ENCODE data around the gene BPIFA1.

BPIFA1 gene

DNA sequence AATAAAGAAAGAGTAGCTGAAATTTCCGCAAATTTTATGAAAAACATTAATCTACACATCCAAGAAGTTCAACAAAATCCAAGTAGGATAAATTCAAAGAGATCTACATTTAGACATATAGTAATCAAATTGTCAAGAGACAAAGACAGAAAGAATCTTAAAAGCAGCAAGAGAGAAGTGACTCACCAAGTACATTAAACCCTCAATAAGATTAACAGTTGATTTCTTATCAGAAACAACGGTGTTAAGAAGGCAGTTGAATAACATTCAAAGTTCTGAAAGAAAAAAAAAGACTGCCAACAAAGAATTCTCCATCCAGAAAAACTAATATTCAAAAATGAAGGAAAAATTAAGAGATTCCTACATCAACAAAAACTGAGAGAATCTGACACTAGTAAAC lies 19.2 kb downstream of the BPIFA1 start:
- Histone ChIP-seq H3K9me3 (ENCODE audit: control insufficient read depth, low read length) (no peaks in the 10 kb centered on the region), H3K4me3 (ENCODE audit: insufficient read depth, low read depth, low read length) (no peak overlapping the region), H3K4me1 (ENCODE audit: control insufficient read depth, insufficient read depth, low read length) (no peaks in the 10 kb centered on the region), H3K27ac (ENCODE audit: insufficient read depth, low read depth, low read length, poor library complexity, severe bottlenecking) (no peak overlapping the region), H3K36me3 (ENCODE audit: control insufficient read depth, insufficient read depth, low read length) (no peaks in the 10 kb centered on the region), H3K27me3 (ENCODE audit: control insufficient read depth, insufficient read depth, low read length, poor library complexity, severe bottlenecking) (no peaks in the 10 kb centered on the region)
- 95% methylated on average over 2 of the region's 2 CpGs; no CpG with 5 or more reads in 1 of the 2 experiments for WGBS, 2 experiments

- WGBS, 2 experiments = 90 to 91% methylated on average over 5 of the region's 5 CpGs
Measured at GRCh38 chr20:33257237-33257636, 21.4 kb downstream of the BPIFA1 start.

DNA sequence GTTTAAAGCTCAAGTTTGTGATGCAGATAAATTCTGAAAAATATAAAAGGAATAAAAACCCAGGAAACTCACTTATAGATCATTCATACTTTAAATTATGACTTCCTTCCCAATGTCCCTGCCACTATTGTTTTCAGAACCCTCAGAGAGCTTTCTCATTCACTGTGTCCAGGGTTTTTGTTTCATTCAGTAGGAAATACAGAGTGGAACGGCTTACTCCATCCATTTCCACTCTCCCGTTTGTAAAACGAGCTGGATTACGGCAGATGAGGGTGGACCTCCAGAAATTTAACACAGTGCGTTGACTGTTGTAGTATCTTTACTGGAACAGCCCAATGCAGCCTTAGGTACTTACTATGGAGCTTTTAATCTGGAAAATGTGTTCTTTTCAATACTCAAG lies 23.6 kb downstream of the BPIFA1 start:
- no peak overlapping the region for H3K4me3 ChIP-seq (ENCODE audit: insufficient read depth, low read depth, low read length)
- H3K27ac ChIP-seq (ENCODE audit: insufficient read depth, low read depth, low read length, poor library complexity, severe bottlenecking) = no peak overlapping the region
- no peaks in the 10 kb centered on the region for H3K27me3 ChIP-seq (ENCODE audit: control insufficient read depth, insufficient read depth, low read length, poor library complexity, severe bottlenecking)
- no peaks in the 10 kb centered on the region for H3K36me3 ChIP-seq (ENCODE audit: control insufficient read depth, insufficient read depth, low read length)
- no peaks in the 10 kb centered on the region for H3K4me1 ChIP-seq (ENCODE audit: control insufficient read depth, insufficient read depth, low read length)
- no peaks in the 10 kb centered on the region for H3K9me3 ChIP-seq (ENCODE audit: control insufficient read depth, low read length)
- WGBS, 2 experiments = 94 to 96% methylated on average over 5 of the region's 5 CpGs

More at GRCh38 chr20:33257237-33257636, 21.4 kb downstream of the BPIFA1 start:
- H3K4me3 ChIP-seq (ENCODE audit: insufficient read depth, low read depth, low read length) = no peak overlapping the region
- H3K27me3 ChIP-seq (ENCODE audit: control insufficient read depth, insufficient read depth, low read length, poor library complexity, severe bottlenecking) = no peaks in the 10 kb centered on the region
- no peak overlapping the region for H3K27ac ChIP-seq (ENCODE audit: insufficient read depth, low read depth, low read length, poor library complexity, severe bottlenecking)
- no peaks in the 10 kb centered on the region for H3K9me3 ChIP-seq (ENCODE audit: control insufficient read depth, low read length)
- no peaks in the 10 kb centered on the region for H3K36me3 ChIP-seq (ENCODE audit: control insufficient read depth, insufficient read depth, low read length)
- H3K4me1 ChIP-seq (ENCODE audit: control insufficient read depth, insufficient read depth, low read length) = no peaks in the 10 kb centered on the region

- WGBS, 2 experiments = 86 to 93% methylated on average over 4 of the region's 4 CpGs
- Histone ChIP-seq H3K4me1 (ENCODE audit: control insufficient read depth, insufficient read depth, low read length) (no peaks in the 10 kb centered on the region), H3K27ac (ENCODE audit: insufficient read depth, low read depth, low read length, poor library complexity, severe bottlenecking) (no peak overlapping the region), H3K4me3 (ENCODE audit: insufficient read depth, low read depth, low read length) (no peak overlapping the region), H3K27me3 (ENCODE audit: control insufficient read depth, insufficient read depth, low read length, poor library complexity, severe bottlenecking) (no peaks in the 10 kb centered on the region), H3K9me3 (ENCODE audit: control insufficient read depth, low read length) (no peaks in the 10 kb centered on the region), H3K36me3 (ENCODE audit: control insufficient read depth, insufficient read depth, low read length) (no peaks in the 10 kb centered on the region)
Measured at GRCh38 chr20:33261465-33261864, 25.7 kb downstream of the BPIFA1 start.

- Histone ChIP-seq H3K27me3 (ENCODE audit: control insufficient read depth, insufficient read depth, low read length, poor library complexity, severe bottlenecking) (no peaks in the 10 kb centered on the region), H3K4me3 (ENCODE audit: insufficient read depth, low read depth, low read length) (no peak overlapping the region), H3K4me1 (ENCODE audit: control insufficient read depth, insufficient read depth, low read length) (no peaks in the 10 kb centered on the region), H3K9me3 (ENCODE audit: control insufficient read depth, low read length) (no peaks in the 10 kb centered on the region), H3K36me3 (ENCODE audit: control insufficient read depth, insufficient read depth, low read length) (no peaks in the 10 kb centered on the region), H3K27ac (ENCODE audit: insufficient read depth, low read depth, low read length, poor library complexity, severe bottlenecking) (no peak overlapping the region)
- 39 to 43% methylated on average over 5 of the region's 5 CpGs for WGBS, 2 experiments
Measured at GRCh38 chr20:33262658-33263065, 26.9 kb downstream of the BPIFA1 start.

DNA sequence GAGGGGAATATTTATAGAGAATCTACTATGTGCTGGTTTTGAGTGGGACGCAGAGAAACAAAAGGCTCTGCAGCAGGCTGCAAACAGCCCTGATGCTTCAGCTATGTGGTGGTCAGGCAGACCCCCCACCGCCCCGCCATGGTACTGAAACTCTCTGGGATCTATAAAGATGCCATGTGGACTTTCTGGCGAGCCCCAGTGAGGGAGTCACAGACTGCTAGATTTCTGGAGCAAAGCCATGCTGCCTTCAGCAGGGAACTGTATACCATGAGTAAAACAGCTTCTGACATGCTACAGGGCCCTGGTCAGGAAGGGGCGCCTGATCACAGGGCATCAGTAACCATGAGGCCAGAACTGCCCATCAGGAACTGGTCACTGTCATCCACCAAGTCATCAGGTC lies 28.0 kb downstream of the BPIFA1 start:
- H3K4me1 ChIP-seq (ENCODE audit: control insufficient read depth, insufficient read depth, low read length) = no peaks in the 10 kb centered on the region
- H3K9me3 ChIP-seq (ENCODE audit: control insufficient read depth, low read length) = no peaks in the 10 kb centered on the region
- no peak overlapping the region for H3K4me3 ChIP-seq (ENCODE audit: insufficient read depth, low read depth, low read length)
- no peak overlapping the region for H3K27ac ChIP-seq (ENCODE audit: insufficient read depth, low read depth, low read length, poor library complexity, severe bottlenecking)
- no peaks in the 10 kb centered on the region for H3K27me3 ChIP-seq (ENCODE audit: control insufficient read depth, insufficient read depth, low read length, poor library complexity, severe bottlenecking)
- 91 to 93% methylated on average over 5 of the region's 5 CpGs for WGBS, 2 experiments
- H3K36me3 ChIP-seq (ENCODE audit: control insufficient read depth, insufficient read depth, low read length) = no peaks in the 10 kb centered on the region

DNA sequence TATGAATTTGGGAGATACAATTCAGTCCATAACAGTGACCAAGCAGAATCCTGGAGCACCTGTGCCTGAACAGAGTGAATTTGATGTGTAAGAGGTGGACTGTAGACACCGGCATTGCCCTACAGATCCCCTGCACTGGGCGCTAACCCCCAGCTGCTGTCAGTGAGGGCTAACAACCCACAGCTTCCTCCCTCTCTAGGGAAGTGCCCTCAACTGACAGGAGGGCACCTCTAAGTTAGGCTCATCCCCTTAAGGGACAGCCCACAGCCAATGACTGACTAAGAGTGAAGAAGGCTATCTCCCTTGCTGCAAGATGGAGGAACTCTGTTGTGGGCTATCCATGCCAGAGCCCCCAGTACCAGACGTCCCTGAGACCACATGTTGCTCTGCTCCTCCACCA lies 31.9 kb downstream of the BPIFA1 start:
- no peaks in the 10 kb centered on the region for H3K4me1 ChIP-seq (ENCODE audit: control insufficient read depth, insufficient read depth, low read length)
- H3K9me3 ChIP-seq (ENCODE audit: control insufficient read depth, low read length) = no peaks in the 10 kb centered on the region
- H3K27me3 ChIP-seq (ENCODE audit: control insufficient read depth, insufficient read depth, low read length, poor library complexity, severe bottlenecking) = no peaks in the 10 kb centered on the region
- WGBS, 2 experiments = 81 to 87% methylated on average over 3 of the region's 3 CpGs
- H3K36me3 ChIP-seq (ENCODE audit: control insufficient read depth, insufficient read depth, low read length) = no peaks in the 10 kb centered on the region
- no peak overlapping the region for H3K27ac ChIP-seq (ENCODE audit: insufficient read depth, low read depth, low read length, poor library complexity, severe bottlenecking)
- H3K4me3 ChIP-seq (ENCODE audit: insufficient read depth, low read depth, low read length) = no peak overlapping the region

DNA sequence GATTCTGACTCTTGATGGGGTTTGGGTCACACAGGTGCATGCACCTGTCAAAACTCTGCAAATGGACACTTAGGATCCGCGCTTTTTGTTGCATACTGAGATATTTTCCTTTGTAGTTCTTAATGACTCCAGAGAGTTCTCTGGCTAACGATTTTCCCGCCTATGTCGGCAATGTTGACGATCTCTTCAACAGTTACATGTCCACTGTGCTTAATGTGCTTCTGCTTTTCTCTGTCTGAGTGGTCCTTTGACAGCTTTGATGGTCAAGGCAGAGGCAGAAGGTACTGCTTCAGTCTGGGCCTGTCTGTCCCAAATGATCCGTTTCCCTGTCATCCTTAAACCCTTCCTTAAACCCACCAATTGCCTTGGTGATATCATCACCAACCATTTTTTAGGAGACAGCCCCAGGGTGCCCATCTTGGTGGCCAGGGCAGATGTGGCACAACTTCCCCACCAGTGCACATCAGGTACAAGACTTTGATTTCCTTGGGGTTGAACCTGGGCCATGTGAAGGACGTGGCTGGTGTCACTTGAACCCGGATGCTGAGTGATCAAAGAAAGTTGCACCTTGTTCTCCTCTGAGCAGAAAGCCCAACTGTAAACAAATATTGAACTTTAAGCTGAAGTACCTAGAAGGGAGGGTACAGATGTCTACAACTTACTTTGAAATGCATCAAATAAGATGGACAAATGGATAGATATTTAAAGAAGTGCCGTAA lies 36.5 kb downstream of the BPIFA1 start:
- Histone ChIP-seq H3K36me3 (ENCODE audit: control insufficient read depth, insufficient read depth, low read length) (no peaks in the 10 kb centered on the region), H3K27ac (ENCODE audit: insufficient read depth, low read depth, low read length, poor library complexity, severe bottlenecking) (no peak overlapping the region), H3K9me3 (ENCODE audit: control insufficient read depth, low read length) (no peaks in the 10 kb centered on the region), H3K4me1 (ENCODE audit: control insufficient read depth, insufficient read depth, low read length) (peaks cover 4% of the 10 kb centered on the region), H3K4me3 (ENCODE audit: insufficient read depth, low read depth, low read length) (no peak overlapping the region), H3K27me3 (ENCODE audit: control insufficient read depth, insufficient read depth, low read length, poor library complexity, severe bottlenecking) (no peaks in the 10 kb centered on the region)
- 93 to 95% methylated on average over 10 of the region's 10 CpGs for WGBS, 2 experiments

- Histone ChIP-seq H3K9me3 (ENCODE audit: control insufficient read depth, low read length) (no peaks in the 10 kb centered on the region), H3K4me3 (ENCODE audit: insufficient read depth, low read depth, low read length) (no peak overlapping the region), H3K4me1 (ENCODE audit: control insufficient read depth, insufficient read depth, low read length) (peaks cover 9% of the 10 kb centered on the region), H3K27ac (ENCODE audit: insufficient read depth, low read depth, low read length, poor library complexity, severe bottlenecking) (no peak overlapping the region), H3K36me3 (ENCODE audit: control insufficient read depth, insufficient read depth, low read length) (no peaks in the 10 kb centered on the region), H3K27me3 (ENCODE audit: control insufficient read depth, insufficient read depth, low read length, poor library complexity, severe bottlenecking) (no peaks in the 10 kb centered on the region)
- WGBS, 2 experiments = 86 to 89% methylated on average over 13 of the region's 13 CpGs
Measured at GRCh38 chr20:33273117-33273851, 37.5 kb downstream of the BPIFA1 start.

DNA sequence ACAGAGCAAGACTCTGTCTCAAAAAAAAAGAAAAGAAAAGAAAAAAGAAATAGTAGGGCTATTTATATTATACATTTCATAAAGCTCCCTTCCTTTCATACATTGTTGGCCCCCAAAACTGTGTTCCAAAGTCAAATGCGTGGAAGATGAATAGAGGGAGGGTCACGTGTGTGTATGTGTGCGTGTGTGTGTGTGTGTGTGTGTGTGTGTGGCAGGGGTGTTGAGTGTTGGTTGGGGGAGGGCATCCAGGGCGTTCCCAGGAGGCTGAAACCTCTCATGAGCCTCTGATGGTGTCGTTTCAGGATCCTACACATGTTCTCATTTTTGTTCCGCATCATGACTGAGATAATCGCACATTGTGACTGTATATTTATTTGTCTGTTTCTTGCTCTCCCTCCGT lies 39.4 kb downstream of the BPIFA1 start:
- Histone ChIP-seq H3K27ac (ENCODE audit: insufficient read depth, low read depth, low read length, poor library complexity, severe bottlenecking) (no peak overlapping the region), H3K27me3 (ENCODE audit: control insufficient read depth, insufficient read depth, low read length, poor library complexity, severe bottlenecking) (no peaks in the 10 kb centered on the region), H3K4me3 (ENCODE audit: insufficient read depth, low read depth, low read length) (no peak overlapping the region), H3K4me1 (ENCODE audit: control insufficient read depth, insufficient read depth, low read length) (peaks cover 9% of the 10 kb centered on the region), H3K9me3 (ENCODE audit: control insufficient read depth, low read length) (no peaks in the 10 kb centered on the region), H3K36me3 (ENCODE audit: control insufficient read depth, insufficient read depth, low read length) (no peaks in the 10 kb centered on the region)
- WGBS, 2 experiments = 93% methylated on average over 8 of the region's 8 CpGs

Data from ectodermal cell (in vitro differentiated cells).